Psoas muscle (tissue), 8 donors: ENCODE measurements around the gene PLXNA4. TPM values are rescaled to one million over a fixed set of nuclear protein-coding genes. Genes with fewer than 3 reads are reported as not detected.
A peak's percentile ranks its signal among the peaks of the same experiment; 100 is the strongest.

Experiments used
- ATAC-seq, 4 donors: fragments of 200-7000 bp; cut with Tn5 transposase; one replicate each; pipeline ENCODE4 v1.9.1; 2020; ENCODE audit warnings: moderate library complexity in 3 of 4, mild to moderate bottlenecking in 2 of 4
- DNase-seq, 2 donors: peaks; one replicate each; pipeline ENCODE4 v3.0.0-alpha.2; 2020
- H3K27ac ChIP-seq: fragments of 200-600 bp; one replicate; pipeline ENCODE4 v1.8.0; 2022
- H3K27me3 ChIP-seq, 3 donors: fragments of 200-600 bp in 1 of 3; one replicate each; pipeline versions ENCODE4 v1.6.1 to v1.8.0; 2013 to 2022; ENCODE audit warnings: low read length in 2 of 3, mild to moderate bottlenecking in 2 of 3, moderate library complexity in 1 of 3; ENCODE audit not compliant: insufficient read depth in 3 of 3
- H3K36me3 ChIP-seq, 2 donors: fragments of 200-600 bp in 1 of 2; one replicate each; pipeline versions ENCODE4 v1.6.1 to v1.8.0; 2013 to 2022; ENCODE audit warnings: low read depth in 1 of 2, mild to moderate bottlenecking in 1 of 2, moderate library complexity in 1 of 2; ENCODE audit not compliant: insufficient read depth in 1 of 2
- H3K4me1 ChIP-seq: fragments of 200-600 bp; one replicate; pipeline ENCODE4 v1.8.0; 2022
- H3K4me3 ChIP-seq: fragments of 200-600 bp; one replicate; pipeline ENCODE4 v1.8.0; 2022; ENCODE audit warnings: mild to moderate bottlenecking
- H3K9me3 ChIP-seq: fragments of 200-600 bp; one replicate; pipeline ENCODE4 v1.8.0; 2022
- CTCF ChIP-seq: fragments of 200-600 bp; IDR thresholded peaks from one replicate; pipeline ENCODE4 v1.8.0; 2022; ENCODE audit warnings: antibody characterized with exemption
- WGBS, 3 donors: extraction: QIAGEN DNeasy Blood & Tissue Kit; methylation state at CpG; one replicate each; pipeline versions ENCODE4 v1.1.6 to v1.1.7; 2013; 5-methylcytosine and 5-hydroxymethylcytosine counted together
- intact Hi-C, 2 donors: fragments of 100-400 bp; cut with DNase I; formaldehyde crosslinking; loops; one replicate each; pipeline versions ENCODE4 v1.11.0 to v1.14.2; 2022
- polyA plus RNA-seq, 3 donors: library from polyadenylated mRNA; stranded (reverse); fragments of 200-250 nt; gene quantifications; one replicate each; pipeline ENCODE4 v1.2.3, GENCODE V29; 2013
- total RNA-seq, 4 donors: library from RNA; stranded (reverse); fragmentation: NEBNext Ultra II Directional in 2 of 4; extraction: Animal tissue kit (Norgen Biotek cat#: 25700) in 2 of 4; gene quantifications; one replicate each; pipeline versions ENCODE4 v1.2.1 to v1.2.4, GENCODE V29; 2021 to 2023
- donor health status: healthy with polysubstance abuse.
- donor health status: DM: no; HTN: no; CAD: no; lungs with moderate emphysema.
- donor health status: Bipolar disorder and iron deficiency.
- donor health status: healthy.
- donor health status: DM: yes; HTN: yes; CAD: no.
- donor health status: DM: no; HTN: no; CAD: no.
- donor health status: DM: no; HTN: no; CAD: no.
- donor health status: DM: yes; HTN: yes; CAD: no.

The PLXNA4 gene
- total and polyA plus RNA-seq, 7 donors, result 0.15 to 2.5 (median 0.88) TPM

GRCh38 chr7:132073920-132074589 lies 502.2 kb downstream of the PLXNA4 start:
- 19 to 21% (median 20%) methylated on average over 15 of the region's 15 CpGs for WGBS, 3 donors
- DNase-seq (no peak), ATAC-seq (peak; percentile 46 to 82 (median 65))
- intact Hi-C loops, result loop anchor here in 1 of 2 donors (5.0 kb wide), 1 partner anchor 68 kb away; no protein-coding TSS in a partner anchor
- Histone ChIP-seq H3K4me3 (no peak overlapping the region), H3K4me1 (peaks cover 24% of the 10 kb centered on the region), H3K36me3 (no peaks in the 10 kb centered on the region), H3K27ac (no peak overlapping the region), H3K27me3 (no peaks in the 10 kb centered on the region), H3K9me3 (no peaks in the 10 kb centered on the region)
- TF ChIP-seq CTCF, result no peak
